ENCODE results near the gene CLDN24. TPM values are rescaled to one million over a fixed set of nuclear protein-coding genes. Genes with fewer than 3 reads are reported as not detected.

The CLDN24 gene
- total RNA-seq (not detected), polyA plus RNA-seq (not detected)
- long read RNA-seq, donor 1, result 0 reads
- long read RNA-seq, donor 2, result 0 reads

DNA sequence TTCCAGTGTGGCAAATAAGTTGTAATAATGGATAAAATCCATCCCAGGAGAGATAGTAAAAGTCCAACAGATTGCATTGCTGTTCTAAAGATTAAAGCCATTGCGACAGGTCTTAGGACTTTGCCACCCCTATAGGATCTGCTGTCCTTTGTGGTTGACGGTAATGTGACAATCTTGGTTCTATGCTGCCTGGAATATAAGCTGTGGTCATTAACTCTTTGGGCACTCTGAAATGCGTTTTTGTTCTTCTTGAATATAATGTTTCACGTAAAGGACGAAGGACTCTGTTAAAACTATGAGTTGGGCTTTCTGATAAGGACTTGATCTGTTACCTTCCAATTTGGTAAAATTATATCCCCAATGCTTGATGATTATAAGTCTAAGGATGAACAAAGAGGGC lies at the start of gene CLDN24:
CLDN24 (minus strand) TSS at position 101 of the 400 bp plus-strand sequence; CDS start at position 101, 0 bp downstream.
- DNase-seq, result no peak
- Histone ChIP-seq H3K27ac (ENCODE audit: low read depth in 1 of 2, low read length in 2 of 2) (no peak within 1 kb of the TSS), H3K4me3 (ENCODE audit: low read length in 2 of 2) (no peak within 1 kb of the TSS), H3K9me3 (ENCODE audit: control insufficient read depth, low read length) (no peaks in the 10 kb centered on the region), H3K27me3 (ENCODE audit: control insufficient read depth in 1 of 2, insufficient read depth in 2 of 2, low read length in 1 of 2) (no peaks in the 10 kb centered on the region), H3K4me1 (ENCODE audit: control insufficient read depth in 1 of 2, insufficient read depth in 2 of 2, low read length in 2 of 2) (no peaks in the 10 kb centered on the region), H3K36me3 (ENCODE audit: control insufficient read depth in 1 of 2, insufficient read depth in 2 of 2, low read length in 1 of 2) (peaks cover 0 to 2% of the 10 kb centered on the region in 2 donors)
- ATAC-seq (ENCODE audit: low FRiP score), result no peak
- 94 to 95% methylated on average over 5 of the region's 5 CpGs for WGBS, 2 donors
- intact Hi-C loops (cut with DNase I), result no loop called here

DNA sequence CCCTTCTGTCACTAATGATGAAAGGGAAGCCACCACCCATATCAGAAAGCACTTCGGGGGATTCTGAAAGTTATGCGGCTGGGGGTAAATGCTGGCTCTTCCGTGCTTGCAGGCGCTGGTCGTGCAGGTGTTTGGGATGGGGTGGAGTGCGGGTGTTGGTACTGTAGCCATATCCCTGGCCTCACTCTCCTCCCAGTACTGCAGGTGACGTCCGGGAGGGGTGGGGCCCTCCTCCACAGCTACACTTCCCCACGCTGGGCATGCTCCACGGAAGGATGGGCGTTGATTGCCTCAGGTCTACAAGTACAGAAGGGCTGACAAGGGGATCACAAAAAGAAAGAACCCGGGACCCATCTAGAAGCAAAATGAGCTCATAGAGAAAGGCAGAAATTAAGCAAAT lies 48.6 kb upstream of the CLDN24 start:
- H3K9me3 ChIP-seq (ENCODE audit: control insufficient read depth, low read length), result peaks cover 3% of the 10 kb centered on the region
- no peaks in the 10 kb centered on the region for H3K36me3 ChIP-seq (ENCODE audit: control insufficient read depth in 1 of 2, insufficient read depth in 2 of 2, low read length in 1 of 2)
- 70 to 71% methylated on average over 12 of the region's 12 CpGs for WGBS, 2 donors
- H3K4me3 ChIP-seq (ENCODE audit: low read length in 2 of 2), result no peak overlapping the region
- H3K27me3 ChIP-seq (ENCODE audit: control insufficient read depth in 1 of 2, insufficient read depth in 2 of 2, low read length in 1 of 2), result no peaks in the 10 kb centered on the region
- ATAC-seq (ENCODE audit: low FRiP score) (no peak), DNase-seq (no peak)
- intact Hi-C loops (cut with DNase I), result no loop called here
- H3K27ac ChIP-seq (ENCODE audit: low read depth in 1 of 2, low read length in 2 of 2), result no peak overlapping the region
- no peaks in the 10 kb centered on the region for H3K4me1 ChIP-seq (ENCODE audit: control insufficient read depth in 1 of 2, insufficient read depth in 2 of 2, low read length in 2 of 2)

DNA sequence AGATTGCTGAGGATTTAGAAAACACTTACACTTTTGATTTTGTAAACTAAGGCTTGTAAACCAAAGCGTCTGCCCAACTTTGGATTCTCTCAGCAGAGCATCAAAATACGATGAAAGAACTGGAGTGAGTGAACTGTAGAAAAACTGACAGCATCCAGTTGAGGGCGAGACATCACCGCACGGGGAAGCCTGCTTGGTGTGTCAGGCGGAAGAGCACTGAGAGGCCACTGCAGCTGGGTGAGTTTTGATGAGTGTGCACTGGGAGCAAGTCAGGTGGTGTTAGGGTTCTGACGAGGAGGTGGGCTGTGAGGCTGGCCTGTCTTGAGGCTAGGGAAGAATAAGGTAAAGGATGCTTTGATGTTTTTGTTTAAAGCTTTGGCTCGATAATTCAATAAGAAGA lies 46.8 kb upstream of the CLDN24 start:
- 79 to 81% methylated on average over 8 of the region's 8 CpGs for WGBS, 2 donors
- DNase-seq (peak in 1 of 2 donors; percentile 24), ATAC-seq (ENCODE audit: low FRiP score) (no peak)
- intact Hi-C loops (cut with DNase I), result no loop called here
- Histone ChIP-seq H3K4me1 (ENCODE audit: control insufficient read depth in 1 of 2, insufficient read depth in 2 of 2, low read length in 2 of 2) (no peaks in the 10 kb centered on the region), H3K9me3 (ENCODE audit: control insufficient read depth, low read length) (peaks cover 3% of the 10 kb centered on the region), H3K27me3 (ENCODE audit: control insufficient read depth in 1 of 2, insufficient read depth in 2 of 2, low read length in 1 of 2) (no peaks in the 10 kb centered on the region), H3K27ac (ENCODE audit: low read depth in 1 of 2, low read length in 2 of 2) (no peak overlapping the region), H3K36me3 (ENCODE audit: control insufficient read depth in 1 of 2, insufficient read depth in 2 of 2, low read length in 1 of 2) (no peaks in the 10 kb centered on the region), H3K4me3 (ENCODE audit: low read length in 2 of 2) (no peak overlapping the region)

DNA sequence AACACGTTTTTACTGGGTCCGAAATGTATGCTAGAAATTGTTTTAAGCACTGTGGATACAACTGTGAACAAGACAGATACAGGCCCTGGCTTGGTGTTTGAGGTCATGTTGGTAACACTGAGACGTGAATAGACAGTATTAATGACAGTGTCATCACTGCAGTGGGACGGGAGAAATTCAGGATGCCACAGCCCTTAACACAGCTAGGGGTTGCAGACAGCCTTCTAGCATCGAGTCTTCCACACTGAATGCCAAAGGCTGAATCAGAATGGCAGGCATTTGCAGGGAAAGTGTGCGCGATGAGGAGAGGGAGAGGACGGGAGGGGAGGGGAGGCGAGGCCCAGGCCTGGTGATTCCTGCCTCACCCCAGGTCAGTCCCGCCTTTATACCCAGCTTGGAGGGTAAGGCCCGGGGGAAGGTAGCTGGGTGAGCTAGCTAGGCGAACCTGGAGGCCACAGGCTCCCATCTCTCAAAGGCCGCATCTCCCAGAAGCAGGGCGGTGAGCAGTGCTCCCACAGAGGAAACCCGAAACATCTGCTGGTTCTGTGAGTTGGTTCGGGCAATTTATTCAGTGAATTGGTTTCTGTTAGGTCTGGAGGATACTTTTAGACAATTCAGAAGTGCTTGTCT lies 44.1 kb upstream of the CLDN24 start:
- Histone ChIP-seq H3K36me3 (ENCODE audit: control insufficient read depth in 1 of 2, insufficient read depth in 2 of 2, low read length in 1 of 2) (no peaks in the 10 kb centered on the region), H3K27ac (ENCODE audit: low read depth in 1 of 2, low read length in 2 of 2) (no peak overlapping the region), H3K4me1 (ENCODE audit: control insufficient read depth in 1 of 2, insufficient read depth in 2 of 2, low read length in 2 of 2) (no peaks in the 10 kb centered on the region), H3K9me3 (ENCODE audit: control insufficient read depth, low read length) (no peaks in the 10 kb centered on the region), H3K4me3 (ENCODE audit: low read length in 2 of 2) (no peak overlapping the region), H3K27me3 (ENCODE audit: control insufficient read depth in 1 of 2, insufficient read depth in 2 of 2, low read length in 1 of 2) (no peaks in the 10 kb centered on the region)
- ATAC-seq (ENCODE audit: low FRiP score) (no peak), DNase-seq (peak in 1 of 2 donors; percentile 56)
- WGBS, 2 donors, result 85 to 93% methylated on average over 16 of the region's 16 CpGs
- intact Hi-C loops (cut with DNase I), result no loop called here

DNA sequence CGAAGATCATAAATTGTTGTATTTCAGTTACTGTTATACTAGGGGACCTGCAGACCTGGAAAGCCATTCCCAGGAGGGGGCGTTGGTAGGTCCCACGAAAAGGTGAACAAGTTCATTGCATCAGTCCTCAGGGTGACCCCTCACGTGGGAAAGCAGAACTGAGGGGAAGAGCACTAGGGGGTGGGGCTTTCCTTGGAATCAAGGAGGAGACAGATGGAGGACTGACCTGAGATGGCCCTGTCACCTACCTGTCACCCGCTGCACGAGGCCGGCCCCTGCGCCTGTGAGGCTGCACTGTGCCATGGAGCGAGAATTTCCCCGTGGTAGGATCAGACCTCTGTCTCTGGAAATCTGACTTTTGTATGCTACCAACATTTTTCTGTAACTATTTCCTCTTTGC lies 41.8 kb upstream of the CLDN24 start:
- intact Hi-C loops (cut with DNase I), result no loop called here
- Histone ChIP-seq H3K27ac (ENCODE audit: low read depth in 1 of 2, low read length in 2 of 2) (no peak overlapping the region), H3K9me3 (ENCODE audit: control insufficient read depth, low read length) (no peaks in the 10 kb centered on the region), H3K4me3 (ENCODE audit: low read length in 2 of 2) (no peak overlapping the region), H3K27me3 (ENCODE audit: control insufficient read depth in 1 of 2, insufficient read depth in 2 of 2, low read length in 1 of 2) (no peaks in the 10 kb centered on the region), H3K36me3 (ENCODE audit: control insufficient read depth in 1 of 2, insufficient read depth in 2 of 2, low read length in 1 of 2) (no peaks in the 10 kb centered on the region), H3K4me1 (ENCODE audit: control insufficient read depth in 1 of 2, insufficient read depth in 2 of 2, low read length in 2 of 2) (no peaks in the 10 kb centered on the region)
- no peak for ATAC-seq (ENCODE audit: low FRiP score)
- peak in 1 of 2 donors; percentile 43 for DNase-seq
- 75 to 81% methylated on average over 10 of the region's 10 CpGs for WGBS, 2 donors

DNA sequence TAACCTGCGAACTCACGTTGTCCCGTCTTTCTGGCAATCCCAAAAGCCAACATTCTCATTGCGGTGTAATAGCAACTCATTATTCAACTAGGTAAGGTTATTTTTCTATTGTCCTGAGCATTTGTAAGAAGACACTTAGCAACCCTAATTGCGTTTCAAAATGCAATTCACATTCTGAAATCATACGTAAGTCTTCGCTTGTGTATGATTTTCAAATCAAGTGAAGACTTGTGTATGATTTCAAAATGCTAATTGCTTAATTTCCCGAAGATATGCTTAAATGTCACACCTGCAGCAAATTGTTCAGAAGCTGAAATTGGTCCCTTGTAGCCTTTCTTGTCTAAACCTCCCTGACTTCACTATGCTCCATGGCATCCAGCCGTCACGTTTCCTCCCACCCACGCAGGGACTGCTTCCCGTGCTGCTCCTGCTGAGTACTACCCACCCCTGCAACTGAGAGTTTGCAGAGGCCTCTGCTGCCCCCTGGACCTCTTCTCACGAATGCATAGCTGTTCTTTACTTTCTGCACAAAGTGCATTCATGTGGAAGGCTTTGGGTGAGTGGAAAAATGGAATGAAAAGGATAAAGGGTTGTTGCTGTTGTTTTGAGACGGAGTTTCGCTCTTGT lies 40.8 kb upstream of the CLDN24 start:
- no peak overlapping the region for H3K27ac ChIP-seq (ENCODE audit: low read depth in 1 of 2, low read length in 2 of 2)
- H3K27me3 ChIP-seq (ENCODE audit: control insufficient read depth in 1 of 2, insufficient read depth in 2 of 2, low read length in 1 of 2), result no peaks in the 10 kb centered on the region
- H3K9me3 ChIP-seq (ENCODE audit: control insufficient read depth, low read length), result no peaks in the 10 kb centered on the region
- WGBS, 2 donors, result 60 to 63% methylated on average over 15 of the region's 15 CpGs
- no peak for ATAC-seq (ENCODE audit: low FRiP score)
- intact Hi-C loops (cut with DNase I), result no loop called here
- no peak overlapping the region for H3K4me3 ChIP-seq (ENCODE audit: low read length in 2 of 2)
- H3K4me1 ChIP-seq (ENCODE audit: control insufficient read depth in 1 of 2, insufficient read depth in 2 of 2, low read length in 2 of 2), result no peaks in the 10 kb centered on the region
- DNase-seq, result no peak
- H3K36me3 ChIP-seq (ENCODE audit: control insufficient read depth in 1 of 2, insufficient read depth in 2 of 2, low read length in 1 of 2), result no peaks in the 10 kb centered on the region

DNA sequence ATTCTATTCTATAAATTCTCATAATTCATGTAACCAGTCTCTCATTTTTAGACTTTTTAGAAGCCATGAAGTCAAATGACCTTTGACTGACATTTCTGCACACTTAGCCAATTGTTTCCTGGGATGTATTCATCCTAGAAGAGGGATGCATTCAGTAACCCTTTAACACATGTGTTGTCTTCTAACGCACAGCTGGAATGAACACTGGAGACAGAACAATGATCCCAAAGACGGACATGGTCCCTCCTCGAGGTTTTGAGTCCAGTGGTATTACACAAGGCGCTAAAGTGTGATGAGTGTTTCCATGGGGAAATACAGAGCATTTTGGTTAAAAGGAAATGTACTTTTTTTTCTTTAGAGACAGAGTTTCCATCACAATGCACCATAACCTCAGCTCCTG lies 39.8 kb upstream of the CLDN24 start:
- ATAC-seq (ENCODE audit: low FRiP score) (no peak), DNase-seq (no peak)
- Histone ChIP-seq H3K27ac (ENCODE audit: low read depth in 1 of 2, low read length in 2 of 2) (no peak overlapping the region), H3K4me3 (ENCODE audit: low read length in 2 of 2) (no peak overlapping the region), H3K9me3 (ENCODE audit: control insufficient read depth, low read length) (no peaks in the 10 kb centered on the region), H3K4me1 (ENCODE audit: control insufficient read depth in 1 of 2, insufficient read depth in 2 of 2, low read length in 2 of 2) (no peaks in the 10 kb centered on the region), H3K27me3 (ENCODE audit: control insufficient read depth in 1 of 2, insufficient read depth in 2 of 2, low read length in 1 of 2) (no peaks in the 10 kb centered on the region), H3K36me3 (ENCODE audit: control insufficient read depth in 1 of 2, insufficient read depth in 2 of 2, low read length in 1 of 2) (no peaks in the 10 kb centered on the region)
- WGBS, 2 donors, result 92 to 96% methylated on average over 4 of the region's 4 CpGs
- intact Hi-C loops (cut with DNase I), result no loop called here

DNA sequence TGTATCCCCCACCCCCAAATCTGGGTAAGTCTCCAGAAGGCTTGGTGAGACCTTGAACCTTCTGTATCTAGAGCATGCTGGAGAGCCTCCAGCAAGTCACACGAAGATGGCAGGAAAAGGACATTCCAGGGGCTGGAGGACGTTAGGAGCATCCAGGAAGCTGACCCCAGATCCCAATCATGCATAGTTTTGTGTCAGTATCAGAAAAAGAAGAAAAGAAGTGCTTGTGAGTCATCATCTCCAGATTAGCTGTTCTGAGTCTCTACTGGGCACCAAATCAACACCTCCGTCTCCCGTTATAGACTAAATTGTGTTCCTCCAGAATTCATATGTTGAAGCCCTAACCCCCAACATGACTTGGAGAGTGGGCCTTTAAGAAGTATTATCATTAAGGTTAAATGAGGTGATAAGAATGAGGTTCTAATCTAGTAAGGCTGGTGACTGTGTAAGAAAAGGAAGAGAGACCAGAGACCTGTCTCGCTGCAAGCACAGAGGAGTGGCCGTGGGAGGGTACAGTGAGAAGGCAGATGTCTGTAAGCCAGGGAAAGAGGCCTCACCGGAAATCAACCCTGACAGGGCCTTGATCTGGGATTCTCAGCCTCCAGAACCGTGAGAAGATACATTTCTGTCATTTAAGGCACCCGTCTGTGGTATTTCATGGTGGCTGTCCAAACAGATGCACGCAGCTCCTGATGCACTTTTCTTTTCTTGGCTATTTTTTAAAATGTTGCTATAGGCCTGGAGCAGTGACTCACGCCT lies 38.1 kb upstream of the CLDN24 start:
- ATAC-seq (ENCODE audit: low FRiP score), result no peak
- intact Hi-C loops (cut with DNase I), result no loop called here
- no peak overlapping the region for H3K27ac ChIP-seq (ENCODE audit: low read depth in 1 of 2, low read length in 2 of 2)

More for the DNA sequence above, 38.1 kb upstream of the CLDN24 start:
- Histone ChIP-seq H3K9me3 (ENCODE audit: control insufficient read depth, low read length) (no peaks in the 10 kb centered on the region), H3K36me3 (ENCODE audit: control insufficient read depth in 1 of 2, insufficient read depth in 2 of 2, low read length in 1 of 2) (no peaks in the 10 kb centered on the region), H3K4me3 (ENCODE audit: low read length in 2 of 2) (no peak overlapping the region), H3K27me3 (ENCODE audit: control insufficient read depth in 1 of 2, insufficient read depth in 2 of 2, low read length in 1 of 2) (no peaks in the 10 kb centered on the region), H3K4me1 (ENCODE audit: control insufficient read depth in 1 of 2, insufficient read depth in 2 of 2, low read length in 2 of 2) (no peaks in the 10 kb centered on the region)
- 67 to 71% methylated on average over 11 of the region's 11 CpGs for WGBS, 2 donors
- DNase-seq, result no peak
